Raji (cell line): Measurements from ENCODE around the gene CAPN5.

Experiments used
- POLR2A ChIP-seq: IDR thresholded peaks from 2 replicates; pipeline ENCODE4 v1.6.1; 2011; ENCODE audit warnings: low read depth, low read length, control low read depth; ENCODE audit not compliant: insufficient read depth

The CAPN5 gene

GRCh38 chr11:77055101-77055561 is 11.6 kb upstream of the CAPN5 start:
- no peak for TF ChIP-seq POLR2A

- no peak for TF ChIP-seq POLR2A
These were observed 10.9 kb upstream of the CAPN5 start for GRCh38 chr11:77055913-77056312.

- no peak for TF ChIP-seq POLR2A
These were observed 9.9 kb upstream of the CAPN5 start for GRCh38 chr11:77056814-77057402.

DNA sequence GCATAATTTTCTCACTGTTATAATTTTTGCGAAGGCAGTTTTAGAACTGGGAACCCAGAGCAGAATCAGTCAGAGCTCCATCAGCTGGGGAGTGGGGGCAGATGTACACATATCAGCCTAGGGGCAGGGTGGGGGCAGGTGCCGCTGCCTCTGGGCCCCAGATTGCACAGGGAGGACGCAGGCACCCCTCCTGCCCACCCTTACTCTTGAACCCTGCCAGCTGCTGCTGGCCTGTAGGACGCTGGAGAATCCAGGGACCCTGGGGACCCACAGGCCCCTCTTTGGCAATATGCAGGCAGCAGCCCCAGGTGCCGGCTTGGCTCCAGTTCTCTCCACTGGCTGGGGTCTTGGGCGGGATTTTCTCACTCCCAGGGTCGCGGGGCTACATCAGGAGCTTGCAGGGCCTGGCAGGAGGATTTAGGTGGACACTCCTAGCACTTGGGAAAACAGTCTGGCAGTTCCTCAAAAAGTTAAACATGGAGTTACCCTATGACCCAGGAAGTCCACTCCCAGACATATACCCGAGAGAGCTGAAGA is 8.8 kb upstream of the CAPN5 start:
- TF ChIP-seq POLR2A: no peak

- TF ChIP-seq POLR2A: no peak
These were observed 7.9 kb upstream of the CAPN5 start for GRCh38 chr11:77058900-77059299.

- no peak for TF ChIP-seq POLR2A
These were observed 7.0 kb upstream of the CAPN5 start for GRCh38 chr11:77059806-77060205.

- no peak for TF ChIP-seq POLR2A
These were observed 6.5 kb upstream of the CAPN5 start for GRCh38 chr11:77060234-77060633.

DNA sequence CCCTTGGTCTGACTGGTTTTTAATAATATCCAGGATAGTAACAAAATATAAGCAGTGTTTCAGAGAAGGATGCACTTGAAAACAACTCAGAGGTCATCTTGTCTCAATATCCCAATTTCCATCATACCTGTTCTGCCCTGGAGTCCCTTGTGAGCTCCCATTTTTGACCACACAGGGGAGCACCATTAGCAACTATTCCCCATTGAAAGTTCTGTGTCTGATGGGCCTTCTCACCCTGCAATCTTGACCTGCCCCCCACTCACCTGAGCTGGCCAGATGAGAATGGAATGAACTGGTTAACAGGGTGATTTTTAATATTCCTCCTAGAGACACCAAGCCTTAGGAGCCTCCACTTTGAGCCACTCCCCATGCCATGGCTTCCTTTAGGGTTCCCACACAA is 3.8 kb upstream of the CAPN5 start:
- no peak for TF ChIP-seq POLR2A

DNA sequence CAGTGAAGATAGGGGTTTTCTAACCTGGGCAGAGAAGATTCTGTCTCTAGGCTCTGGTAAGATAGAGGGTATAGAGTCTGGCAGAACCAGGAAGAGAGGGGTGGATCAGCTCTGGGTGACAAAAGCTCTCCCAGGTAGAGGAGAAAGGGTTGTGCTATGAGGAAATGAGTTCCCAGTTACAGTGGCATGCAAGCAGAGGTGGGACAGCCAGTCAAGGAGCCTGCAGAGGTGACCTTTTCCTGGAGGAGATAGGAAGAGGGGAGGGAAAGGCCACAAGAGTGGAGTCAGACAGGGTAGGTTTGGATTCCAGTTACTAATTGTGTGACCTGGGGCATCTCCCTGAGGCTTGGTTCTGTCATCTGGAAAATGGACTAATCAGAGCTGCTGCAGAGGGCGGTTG is 3.4 kb upstream of the CAPN5 start:
- no peak for TF ChIP-seq POLR2A

- TF ChIP-seq POLR2A: no peak
These were observed 2.9 kb upstream of the CAPN5 start for GRCh38 chr11:77063861-77064260.

- TF ChIP-seq POLR2A: no peak
These were observed 2.0 kb upstream of the CAPN5 start for GRCh38 chr11:77064648-77065217.

- no peak for TF ChIP-seq POLR2A
These were observed 918 bp upstream of the CAPN5 start for GRCh38 chr11:77065878-77066228.

- TF ChIP-seq POLR2A: no peak
These were observed 1.2 kb downstream of the CAPN5 start for GRCh38 chr11:77067861-77068443.

DNA sequence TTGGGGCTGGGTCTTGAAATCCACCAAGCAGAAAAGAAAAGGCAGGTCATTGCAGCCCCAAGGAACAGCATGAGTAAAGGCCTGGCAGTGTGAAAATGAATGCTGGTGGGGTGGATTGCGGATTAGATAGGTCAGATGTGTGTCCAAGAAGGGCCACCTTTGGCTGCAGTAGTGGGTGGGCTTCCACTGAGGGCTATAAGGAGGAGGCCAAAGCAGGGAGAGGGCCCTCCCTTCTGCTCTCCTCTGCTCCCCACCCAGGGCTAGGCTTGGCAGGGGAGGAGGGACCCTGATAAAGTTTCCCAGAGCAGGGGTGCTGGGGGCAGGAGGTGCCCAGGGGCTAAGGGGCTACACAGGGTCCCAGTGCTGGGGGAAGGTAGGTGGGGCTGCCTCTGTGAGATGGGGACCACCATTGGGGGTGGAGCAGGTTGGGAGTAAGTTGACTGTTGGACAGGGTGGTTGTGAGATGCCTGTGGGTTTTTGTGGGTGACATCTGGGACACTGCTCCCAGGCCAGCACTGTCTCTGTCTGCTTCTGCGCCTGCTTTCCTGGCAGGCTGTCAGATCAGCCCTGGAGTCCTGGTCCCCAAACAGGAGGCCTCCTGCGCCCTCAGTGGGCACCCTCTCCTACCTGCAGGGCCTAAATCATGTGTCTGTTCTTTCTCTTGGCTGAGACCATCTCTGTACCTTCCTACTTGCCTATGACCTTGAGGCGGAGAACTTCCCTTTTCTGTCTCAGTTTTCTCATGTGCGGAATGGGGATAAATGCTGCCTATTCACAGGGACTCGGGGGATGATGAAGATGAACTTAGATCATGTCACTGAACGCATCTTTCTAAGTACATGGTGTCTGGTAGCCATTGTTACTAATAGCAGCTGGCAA is 1.9 kb downstream of the CAPN5 start:
- TF ChIP-seq POLR2A: no peak

GRCh38 chr11:77069336-77069968 is 2.7 kb downstream of the CAPN5 start:
- TF ChIP-seq POLR2A: no peak
